Left lung (tissue), 10 donors: Measurements from ENCODE around the gene CCDC167. TPM values are rescaled to one million over a fixed set of nuclear protein-coding genes. Genes with fewer than 3 reads are reported as not detected.

Experiments used
- ATAC-seq: fragments of 200-7000 bp; cut with Tn5 transposase; one replicate; pipeline ENCODE4 v1.9.1; 2020; ENCODE audit warnings: moderate library complexity
- DNase-seq, 4 donors: peaks; one replicate each; pipeline ENCODE4 v3.0.0-alpha.2; 2013 to 2020
- H3K27ac ChIP-seq, 2 donors: fragments of 200-600 bp; sonication (generic) in 1 of 2; one replicate each; pipeline versions ENCODE4 v1.5.0 to v1.8.0; 2020 to 2021
- H3K27me3 ChIP-seq, 2 donors: fragments of 200-600 bp; sonication (generic) in 1 of 2; one replicate each; pipeline versions ENCODE4 v1.5.0 to v1.8.0; 2020 to 2021
- H3K36me3 ChIP-seq, 2 donors: fragments of 200-600 bp; sonication (generic) in 1 of 2; one replicate each; pipeline versions ENCODE4 v1.5.0 to v1.8.0; 2020 to 2021
- H3K4me1 ChIP-seq, 2 donors: fragments of 200-600 bp; one replicate each; pipeline ENCODE4 v1.8.0; 2021
- H3K4me3 ChIP-seq, 2 donors: fragments of 200-600 bp; sonication (generic) in 1 of 2; one replicate each; pipeline versions ENCODE4 v1.5.0 to v1.8.0; 2020 to 2021; ENCODE audit warnings: mild to moderate bottlenecking in 1 of 2
- H3K9me3 ChIP-seq, 2 donors: fragments of 200-600 bp; sonication (generic) in 1 of 2; one replicate each; pipeline versions ENCODE4 v1.5.0 to v1.8.0; 2020 to 2021
- CTCF ChIP-seq, 2 donors: fragments of 200-600 bp; sonication (generic) in 1 of 2; IDR thresholded peaks; one replicate each; pipeline versions ENCODE4 v1.5.0 to v1.8.0; 2021; ENCODE audit warnings: antibody characterized with exemption in 2 of 2
- intact Hi-C, 2 donors: fragments of 100-400 bp; cut with DNase I; formaldehyde crosslinking; loops; one replicate each; pipeline versions ENCODE4 v1.11.2 to v1.14.2; 2022
- polyA plus RNA-seq, 6 donors: library from polyadenylated mRNA; unstranded; fragments of 120-200 nt; gene quantifications; one replicate each; pipeline ENCODE4 v1.2.1, GENCODE V29; 2013; ENCODE audit not compliant: insufficient read length in 6 of 6
- total RNA-seq, 2 donors: library from RNA; stranded (reverse); fragmentation: NEBNext Ultra II Directional; extraction: Animal tissue kit (Norgen Biotek cat#: 25700); gene quantifications; one replicate each; pipeline ENCODE4 v1.2.1, GENCODE V29; 2021
- donor health status: DM: no; HTN: yes; CAD: no.
- donor health status: DM: no; HTN: no; CAD: no.

CCDC167 gene
- total and polyA plus RNA-seq, 8 donors: 18.2 to 25.2 (median 23.7) TPM

GRCh38 chr6:37540390-37540789 lies 40.7 kb upstream of the CCDC167 start:
- no peak for TF ChIP-seq CTCF (IDR thresholded peaks at IDR 0.05)
- H3K4me1 ChIP-seq: peaks cover 0 to 11% of the 10 kb centered on the region in 2 donors
- ATAC-seq (no peak), DNase-seq (no peak)
- H3K27ac ChIP-seq: no peak overlapping the region
- no peaks in the 10 kb centered on the region for H3K9me3 ChIP-seq
- H3K4me3 ChIP-seq: no peak overlapping the region
- peaks cover 20 to 40% of the 10 kb centered on the region in 2 donors for H3K27me3 ChIP-seq
- intact Hi-C loops: no loop called here
- H3K36me3 ChIP-seq: no peaks in the 10 kb centered on the region

GRCh38 chr6:37540029-37540352 lies 40.3 kb upstream of the CCDC167 start:
- ATAC-seq (no peak), DNase-seq (no peak)
- intact Hi-C loops: no loop called here
- Histone ChIP-seq H3K9me3 (no peaks in the 10 kb centered on the region), H3K36me3 (no peaks in the 10 kb centered on the region), H3K4me1 (peaks cover 0 to 11% of the 10 kb centered on the region in 2 donors), H3K4me3 (no peak overlapping the region), H3K27ac (no peak overlapping the region), H3K27me3 (peaks cover 24 to 44% of the 10 kb centered on the region in 2 donors)
- no peak for TF ChIP-seq CTCF (IDR thresholded peaks at IDR 0.05)

GRCh38 chr6:37539171-37540028 lies 39.7 kb upstream of the CCDC167 start:
- DNase-seq (no peak), ATAC-seq (no peak)
- intact Hi-C loops: no loop called here
- Histone ChIP-seq H3K27ac (no peak overlapping the region), H3K27me3 (peaks cover 29 to 50% of the 10 kb centered on the region in 2 donors), H3K36me3 (no peaks in the 10 kb centered on the region), H3K9me3 (no peaks in the 10 kb centered on the region), H3K4me1 (peaks cover 0 to 11% of the 10 kb centered on the region in 2 donors), H3K4me3 (no peak overlapping the region)
- TF ChIP-seq CTCF (IDR thresholded peaks at IDR 0.05): no peak

- H3K4me3 ChIP-seq: no peak overlapping the region
- no peak overlapping the region for H3K27ac ChIP-seq
- no peak for TF ChIP-seq CTCF (IDR thresholded peaks at IDR 0.05)
- no peak for DNase-seq
- H3K4me1 ChIP-seq: peaks cover 0 to 11% of the 10 kb centered on the region in 2 donors
- intact Hi-C loops: no loop called here
- peak; percentile 23 for ATAC-seq
- peaks cover 39 to 62% of the 10 kb centered on the region in 2 donors for H3K27me3 ChIP-seq
- H3K9me3 ChIP-seq: no peaks in the 10 kb centered on the region
- no peaks in the 10 kb centered on the region for H3K36me3 ChIP-seq
Observed at GRCh38 chr6:37538107-37538506, 38.4 kb upstream of the CCDC167 start.

GRCh38 chr6:37537548-37537947 lies 37.9 kb upstream of the CCDC167 start:
- Histone ChIP-seq H3K9me3 (no peaks in the 10 kb centered on the region), H3K27me3 (peaks cover 39 to 67% of the 10 kb centered on the region in 2 donors), H3K4me1 (peaks cover 0 to 11% of the 10 kb centered on the region in 2 donors), H3K27ac (no peak overlapping the region), H3K4me3 (no peak overlapping the region), H3K36me3 (no peaks in the 10 kb centered on the region)
- no peak for TF ChIP-seq CTCF (IDR thresholded peaks at IDR 0.05)
- no peak for ATAC-seq
- no peak for DNase-seq
- intact Hi-C loops: no loop called here
